ENCODE results near the gene PRKAB2. TPM values are rescaled to one million over a fixed set of nuclear protein-coding genes. Genes with fewer than 3 reads are reported as not detected.
"Not testable (repeated sequence)": the region's sequence is repeated elsewhere in the genome, so short reads cannot be mapped to it uniquely, and the experiment has no call there.

PRKAB2 gene
- total RNA-seq, 1 donor from 2014 or later = 10.1 TPM

DNA sequence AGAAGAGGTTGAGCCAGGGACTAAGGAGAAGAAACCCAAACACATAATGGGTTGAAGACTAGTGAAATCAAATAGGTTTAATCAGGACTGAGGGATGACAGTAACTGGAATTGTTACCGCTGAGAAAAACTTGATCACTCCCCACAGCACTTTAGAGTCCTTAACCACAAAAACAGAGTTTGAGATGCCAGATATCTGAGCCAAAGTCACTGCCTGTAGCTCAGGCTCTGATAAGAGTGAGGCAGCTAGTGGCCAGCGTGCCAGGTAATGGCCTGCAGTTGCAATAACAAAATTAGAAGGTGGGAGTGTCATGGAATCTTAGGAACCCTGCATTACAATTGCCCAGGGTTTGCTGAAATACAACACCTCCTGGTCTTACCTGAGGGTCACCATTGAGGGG lies 48.0 kb downstream of the PRKAB2 start:
- Mint-ChIP-seq H3K9me3 (ENCODE audit: unreplicated experiment) (no peaks in the 10 kb centered on the region), H3K27ac (ENCODE audit: unreplicated experiment) (no peak overlapping the region), H3K4me3 (ENCODE audit: unreplicated experiment) (no peak overlapping the region), H3K4me1 (ENCODE audit: unreplicated experiment) (no peaks in the 10 kb centered on the region), H3K36me3 (ENCODE audit: unreplicated experiment) (no peaks in the 10 kb centered on the region), H3K27me3 (ENCODE audit: unreplicated experiment) (peaks cover 15% of the 10 kb centered on the region)
- DNase-seq (ENCODE audit: extremely low spot score, unreplicated experiment) = no peak
- TF ChIP-seq, protein P1, sequence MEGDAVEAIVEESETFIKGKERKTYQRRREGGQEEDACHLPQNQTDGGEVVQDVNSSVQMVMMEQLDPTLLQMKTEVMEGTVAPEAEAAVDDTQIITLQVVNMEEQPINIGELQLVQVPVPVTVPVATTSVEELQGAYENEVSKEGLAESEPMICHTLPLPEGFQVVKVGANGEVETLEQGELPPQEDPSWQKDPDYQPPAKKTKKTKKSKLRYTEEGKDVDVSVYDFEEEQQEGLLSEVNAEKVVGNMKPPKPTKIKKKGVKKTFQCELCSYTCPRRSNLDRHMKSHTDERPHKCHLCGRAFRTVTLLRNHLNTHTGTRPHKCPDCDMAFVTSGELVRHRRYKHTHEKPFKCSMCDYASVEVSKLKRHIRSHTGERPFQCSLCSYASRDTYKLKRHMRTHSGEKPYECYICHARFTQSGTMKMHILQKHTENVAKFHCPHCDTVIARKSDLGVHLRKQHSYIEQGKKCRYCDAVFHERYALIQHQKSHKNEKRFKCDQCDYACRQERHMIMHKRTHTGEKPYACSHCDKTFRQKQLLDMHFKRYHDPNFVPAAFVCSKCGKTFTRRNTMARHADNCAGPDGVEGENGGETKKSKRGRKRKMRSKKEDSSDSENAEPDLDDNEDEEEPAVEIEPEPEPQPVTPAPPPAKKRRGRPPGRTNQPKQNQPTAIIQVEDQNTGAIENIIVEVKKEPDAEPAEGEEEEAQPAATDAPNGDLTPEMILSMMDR (IDR thresholded peaks at IDR 0.05) = no peak

DNA sequence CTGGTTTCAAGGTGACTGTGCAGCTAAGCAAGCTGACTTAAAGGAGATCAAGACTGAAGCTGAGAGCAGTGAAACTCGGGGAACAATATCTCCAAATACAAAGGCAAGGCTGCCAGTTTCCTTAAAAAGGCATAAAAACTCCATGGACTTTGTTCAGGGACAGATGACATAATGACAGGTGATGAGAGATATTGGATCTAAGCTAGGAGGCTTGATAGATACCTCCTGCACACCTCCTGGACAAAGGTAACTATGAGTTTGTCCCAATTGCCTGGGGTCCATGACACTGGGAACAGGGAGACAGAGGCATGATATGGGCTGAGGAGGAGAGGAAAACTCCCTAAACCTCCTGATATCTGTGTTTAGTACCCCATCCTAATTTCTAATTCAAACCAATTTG lies 55.2 kb downstream of the PRKAB2 start:
- no peaks in the 10 kb centered on the region for H3K36me3 Mint-ChIP-seq (ENCODE audit: unreplicated experiment)
- peaks cover 16% of the 10 kb centered on the region for H3K27me3 Mint-ChIP-seq (ENCODE audit: unreplicated experiment)
- H3K27ac Mint-ChIP-seq (ENCODE audit: unreplicated experiment) = no peak overlapping the region
- H3K4me3 Mint-ChIP-seq (ENCODE audit: unreplicated experiment) = no peak overlapping the region
- no peaks in the 10 kb centered on the region for H3K9me3 Mint-ChIP-seq (ENCODE audit: unreplicated experiment)
- no peak for DNase-seq (ENCODE audit: extremely low spot score, unreplicated experiment)
- TF ChIP-seq, protein P1 (IDR thresholded peaks at IDR 0.05) = no peak
- H3K4me1 Mint-ChIP-seq (ENCODE audit: unreplicated experiment) = no peaks in the 10 kb centered on the region

DNA sequence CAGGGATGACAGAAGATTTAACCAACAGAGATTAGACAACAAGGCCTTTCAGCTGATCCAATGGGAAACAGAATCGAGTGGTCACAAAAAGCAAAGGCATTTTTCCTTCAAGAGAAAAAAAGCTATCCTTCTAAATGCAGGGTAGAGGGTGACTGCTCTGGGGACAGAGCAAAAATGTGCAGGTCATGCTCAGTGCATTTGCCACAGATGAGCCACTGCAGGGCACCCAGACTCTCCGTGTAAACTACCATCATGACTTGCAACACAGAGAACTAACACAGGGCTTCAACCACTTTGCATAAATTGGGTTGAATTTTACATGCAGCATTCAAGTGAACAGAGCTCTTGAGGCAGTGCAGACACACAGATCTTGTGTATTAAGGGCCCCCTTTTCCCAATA lies 56.8 kb downstream of the PRKAB2 start:
- Mint-ChIP-seq H3K4me3 (ENCODE audit: unreplicated experiment) (no peak overlapping the region), H3K27ac (ENCODE audit: unreplicated experiment) (no peak overlapping the region), H3K27me3 (ENCODE audit: unreplicated experiment) (peaks cover 10% of the 10 kb centered on the region), H3K4me1 (ENCODE audit: unreplicated experiment) (no peaks in the 10 kb centered on the region), H3K9me3 (ENCODE audit: unreplicated experiment) (no peaks in the 10 kb centered on the region), H3K36me3 (ENCODE audit: unreplicated experiment) (no peaks in the 10 kb centered on the region)
- no peak for DNase-seq (ENCODE audit: extremely low spot score, unreplicated experiment)
- TF ChIP-seq, protein P1 (IDR thresholded peaks at IDR 0.05) = no peak

DNA sequence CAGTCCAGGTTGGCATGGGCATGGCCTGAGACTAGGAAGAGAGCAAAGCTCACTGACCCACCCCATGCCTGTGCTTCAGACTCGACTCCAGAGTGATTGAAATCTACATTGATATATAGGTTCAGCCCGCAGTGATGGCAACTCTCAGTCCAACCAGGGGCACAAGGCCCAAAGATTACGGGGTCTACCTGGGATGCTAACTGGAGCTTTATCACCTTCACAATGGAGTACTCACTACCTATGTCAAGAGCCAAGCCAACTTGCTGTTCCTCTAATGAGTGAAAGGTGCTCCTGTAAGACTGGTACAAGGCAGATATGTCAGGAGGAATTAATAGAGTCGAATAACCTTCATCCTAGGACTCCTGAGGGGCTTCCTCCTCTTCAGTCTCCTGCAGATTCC lies 57.2 kb downstream of the PRKAB2 start:
- H3K27me3 Mint-ChIP-seq (ENCODE audit: unreplicated experiment) = peaks cover 10% of the 10 kb centered on the region
- DNase-seq (ENCODE audit: extremely low spot score, unreplicated experiment); H3K27ac Mint-ChIP-seq (ENCODE audit: unreplicated experiment); H3K9me3 Mint-ChIP-seq (ENCODE audit: unreplicated experiment); H3K4me3 Mint-ChIP-seq (ENCODE audit: unreplicated experiment); H3K4me1 Mint-ChIP-seq (ENCODE audit: unreplicated experiment); H3K36me3 Mint-ChIP-seq (ENCODE audit: unreplicated experiment): not testable (repeated sequence)

DNA sequence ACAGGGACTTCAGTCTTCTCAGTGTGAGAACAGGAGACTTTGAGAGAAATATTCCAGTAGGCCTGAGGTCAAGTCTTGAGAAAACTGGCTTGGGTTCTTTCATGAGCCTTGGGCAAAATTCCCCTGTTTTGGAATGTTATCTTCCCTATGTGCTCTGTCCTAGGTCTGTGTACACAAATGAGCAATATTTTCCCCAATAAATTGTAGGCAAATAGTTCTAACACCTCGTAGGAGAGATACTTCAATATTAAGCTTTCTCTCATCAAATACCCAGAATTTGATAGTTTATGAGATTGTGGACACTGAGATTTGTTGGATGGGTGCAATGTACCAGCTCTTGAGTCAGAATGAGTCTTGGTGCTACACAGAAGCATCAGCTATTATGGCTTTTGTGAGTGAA lies 57.9 kb downstream of the PRKAB2 start:
- H3K9me3 Mint-ChIP-seq (ENCODE audit: unreplicated experiment); H3K4me1 Mint-ChIP-seq (ENCODE audit: unreplicated experiment); H3K27ac Mint-ChIP-seq (ENCODE audit: unreplicated experiment); DNase-seq (ENCODE audit: extremely low spot score, unreplicated experiment); H3K4me3 Mint-ChIP-seq (ENCODE audit: unreplicated experiment); H3K36me3 Mint-ChIP-seq (ENCODE audit: unreplicated experiment); H3K27me3 Mint-ChIP-seq (ENCODE audit: unreplicated experiment): not testable (repeated sequence)

DNA sequence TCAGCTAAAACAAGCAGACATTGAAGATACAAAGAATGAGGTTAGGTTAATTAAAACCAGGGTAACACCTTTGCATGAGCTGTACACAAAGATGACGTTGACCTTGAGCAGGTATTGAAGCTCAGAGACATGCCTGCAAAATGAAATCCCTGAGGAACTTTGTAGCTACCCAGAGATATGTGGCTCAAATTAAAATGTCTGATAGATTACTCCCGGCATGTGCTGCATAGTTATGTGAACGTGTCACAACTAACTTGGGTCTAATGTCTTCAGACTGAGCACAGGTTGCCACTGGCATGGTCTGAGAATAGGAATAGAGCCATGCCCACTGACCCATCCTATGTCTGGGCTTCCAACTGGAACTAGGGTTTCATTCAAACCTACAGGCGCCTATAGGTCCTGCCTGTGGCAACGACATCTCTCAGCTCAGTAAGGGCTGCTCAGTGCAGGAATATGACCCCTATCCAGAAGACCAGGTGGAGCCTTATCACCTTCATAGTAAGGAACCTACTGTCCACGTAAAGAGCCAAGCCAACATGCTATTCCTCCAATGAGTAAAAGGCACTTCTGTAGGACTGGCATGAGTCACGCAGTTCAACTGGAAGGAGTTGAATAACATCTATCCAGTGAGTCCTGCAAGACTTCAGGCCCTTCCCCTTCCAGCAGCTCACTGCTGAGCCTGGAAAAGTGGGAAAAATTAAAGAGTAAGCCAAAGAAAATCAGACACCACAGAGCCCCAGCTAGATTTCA lies 60.7 kb downstream of the PRKAB2 start:
- H3K4me1 Mint-ChIP-seq (ENCODE audit: unreplicated experiment) = no peaks in the 10 kb centered on the region
- H3K27ac Mint-ChIP-seq (ENCODE audit: unreplicated experiment) = no peak overlapping the region
- no peak for DNase-seq (ENCODE audit: extremely low spot score, unreplicated experiment)
- H3K9me3 Mint-ChIP-seq (ENCODE audit: unreplicated experiment) = no peaks in the 10 kb centered on the region
- H3K27me3 Mint-ChIP-seq (ENCODE audit: unreplicated experiment) = peaks cover 3% of the 10 kb centered on the region
- no peaks in the 10 kb centered on the region for H3K36me3 Mint-ChIP-seq (ENCODE audit: unreplicated experiment)
- TF ChIP-seq, protein P1 (IDR thresholded peaks at IDR 0.05) = no peak
- no peak overlapping the region for H3K4me3 Mint-ChIP-seq (ENCODE audit: unreplicated experiment)

Data from osteocyte (in vitro differentiated cells).